Mesenchymal stem cell (in vitro differentiated cells and primary cell): ENCODE results near the gene ANAPC5.

Experiments
- DNase-seq: peaks from one replicate; pipeline ENCODE4 v3.0.0-alpha.2; 2013
- H2AFZ ChIP-seq: one replicate; pipeline ENCODE4 v1.6.1; 2013; ENCODE audit warnings: low read depth, mild to moderate bottlenecking, control low read depth, inconsistent platforms, low read length, moderate library complexity
- H2AK5ac ChIP-seq: 2 replicates; pipeline ENCODE4 v1.6.1; 2013; ENCODE audit warnings: low read length, moderate library complexity, mild to moderate bottlenecking, inconsistent platforms; ENCODE audit not compliant: severe bottlenecking
- H2BK120ac ChIP-seq: one replicate; pipeline ENCODE4 v1.6.1; 2013; ENCODE audit warnings: low read depth, mild to moderate bottlenecking, inconsistent platforms, low read length, moderate library complexity
- H2BK12ac ChIP-seq, 2 experiments: one replicate each; pipeline ENCODE4 v1.6.1; 2013; ENCODE audit warnings: inconsistent platforms in 2 of 2, low read length in 2 of 2, mild to moderate bottlenecking in 2 of 2, moderate library complexity in 2 of 2, control low read depth in 1 of 2
- H2BK15ac ChIP-seq: one replicate; pipeline ENCODE4 v1.6.1; 2013; ENCODE audit warnings: mild to moderate bottlenecking, low read depth, inconsistent platforms; ENCODE audit not compliant: poor library complexity, severe bottlenecking
- H2BK5ac ChIP-seq: 2 replicates; pipeline ENCODE4 v1.6.1; 2013; ENCODE audit warnings: low read depth, mild to moderate bottlenecking, low read length, control low read depth, inconsistent platforms; ENCODE audit not compliant: poor library complexity, severe bottlenecking
- H3K14ac ChIP-seq, 2 experiments: one replicate each; pipeline ENCODE4 v1.6.1; 2013; ENCODE audit warnings: inconsistent platforms in 2 of 2, low read length in 2 of 2, control low read depth in 1 of 2, mild to moderate bottlenecking in 1 of 2, moderate library complexity in 1 of 2
- H3K18ac ChIP-seq, 2 experiments: one replicate each; pipeline ENCODE4 v1.6.1; 2013; ENCODE audit warnings: inconsistent platforms in 2 of 2, low read length in 2 of 2, control low read depth in 1 of 2, low read depth in 1 of 2, mild to moderate bottlenecking in 1 of 2
- H3K23ac ChIP-seq, 2 experiments: one replicate each; pipeline ENCODE4 v1.6.1; 2013; ENCODE audit warnings: inconsistent platforms in 2 of 2, low read length in 2 of 2, mild to moderate bottlenecking in 2 of 2, moderate library complexity in 2 of 2, control low read depth in 1 of 2
- H3K27ac ChIP-seq: 2 replicates; pipeline ENCODE4 v1.5.1; 2013; ENCODE audit warnings: mild to moderate bottlenecking, moderate library complexity, low read length, control low read depth, inconsistent platforms; ENCODE audit not compliant: poor library complexity, severe bottlenecking
- H3K27me3 ChIP-seq, 2 experiments: 2 replicates each; pipeline versions ENCODE4 v1.6.1 to v1.7.0; 2013; ENCODE audit warnings: low read length in 2 of 2, mild to moderate bottlenecking in 2 of 2, moderate library complexity in 2 of 2, control low read depth in 1 of 2, inconsistent platforms in 1 of 2; ENCODE audit not compliant: control insufficient read depth in 1 of 2, insufficient read depth in 1 of 2
- H3K36me3 ChIP-seq, 2 experiments: 2 replicates each; pipeline versions ENCODE4 v1.6.1 to v1.7.0; 2013; ENCODE audit warnings: low read length in 2 of 2, control low read depth in 1 of 2, inconsistent platforms in 1 of 2, low read depth in 1 of 2, mild to moderate bottlenecking in 1 of 2; ENCODE audit not compliant: insufficient read depth in 2 of 2, control insufficient read depth in 1 of 2
- H3K4ac ChIP-seq, 2 experiments: one replicate each; pipeline ENCODE4 v1.6.1; 2013; ENCODE audit warnings: inconsistent platforms in 2 of 2, low read length in 2 of 2, mild to moderate bottlenecking in 2 of 2, moderate library complexity in 2 of 2, control low read depth in 1 of 2, low read depth in 1 of 2
- H3K4me1 ChIP-seq: 2 replicates; pipeline ENCODE4 v1.6.1; 2013; ENCODE audit warnings: low read depth, low read length, control low read depth; ENCODE audit not compliant: control insufficient read depth, insufficient read depth
- H3K4me2 ChIP-seq: 2 replicates; pipeline ENCODE4 v1.6.1; 2013; ENCODE audit warnings: low read length, mild to moderate bottlenecking, inconsistent platforms; ENCODE audit not compliant: poor library complexity, severe bottlenecking
- H3K4me3 ChIP-seq, 2 experiments: 2 replicates each; pipeline versions ENCODE4 v1.5.1 to v1.7.0; 2013; ENCODE audit warnings: low read length in 2 of 2, mild to moderate bottlenecking in 2 of 2, control low read depth in 1 of 2, low read depth in 1 of 2; ENCODE audit not compliant: insufficient read depth in 1 of 2
- H3K79me1 ChIP-seq: replicated peaks from 2 replicates; pipeline ENCODE4 v1.6.1; 2013; ENCODE audit warnings: mild to moderate bottlenecking, control low read depth, low read length, inconsistent platforms; ENCODE audit not compliant: poor library complexity, severe bottlenecking
- H3K9ac ChIP-seq: 2 replicates; pipeline ENCODE4 v1.7.0; 2013; ENCODE audit warnings: mild to moderate bottlenecking, low read length, moderate library complexity
- H3K9me3 ChIP-seq: 2 replicates; pipeline ENCODE4 v1.7.0; 2013; ENCODE audit warnings: mild to moderate bottlenecking, low read length; ENCODE audit not compliant: control insufficient read depth
- H4K8ac ChIP-seq: one replicate; pipeline ENCODE4 v1.6.1; 2013; ENCODE audit warnings: inconsistent platforms, mild to moderate bottlenecking, low read length, moderate library complexity
- H4K91ac ChIP-seq: one replicate; pipeline ENCODE4 v1.6.1; 2013; ENCODE audit warnings: mild to moderate bottlenecking, low read length, inconsistent platforms
- WGBS: methylation state at CpG from one replicate; pipeline ENCODE4 v1.1.7; 2013; ENCODE audit warnings: mixed read lengths; 5-methylcytosine and 5-hydroxymethylcytosine counted together

ANAPC5 gene

GRCh38 chr12:121295746-121296617 lies 56.2 kb downstream of the ANAPC5 start:
- peaks cover 0 to 6% of the 10 kb centered on the region in 2 experiments for H3K36me3 ChIP-seq
- peak overlapping the region in 1 of 2 experiments; percentile 9 for H3K23ac ChIP-seq
- no peak overlapping the region for H2BK5ac ChIP-seq
- peak overlapping the region; percentile 8 for H2AFZ ChIP-seq
- peaks cover 11% of the 10 kb centered on the region for H3K4me1 ChIP-seq
- H3K9me3 ChIP-seq = no peaks in the 10 kb centered on the region
- H2BK12ac ChIP-seq = no peak overlapping the region
- H3K4ac ChIP-seq = peak overlapping the region in 1 of 2 experiments; percentile 19
- H3K18ac ChIP-seq = peak overlapping the region; percentile 28 to 69
- peak overlapping the region; percentile 59 for H4K8ac ChIP-seq
- H3K4me3 ChIP-seq = peak overlapping the region; percentile 74 to 96
- no peak overlapping the region for H3K27ac ChIP-seq
- no peak overlapping the region for H2AK5ac ChIP-seq
- DNase-seq = peak; percentile 29
- peak overlapping the region; percentile 52 for H4K91ac ChIP-seq
- H3K4me2 ChIP-seq = peak overlapping the region; percentile 76
- no peak overlapping the region for H2BK15ac ChIP-seq
- no peaks in the 10 kb centered on the region for H3K27me3 ChIP-seq
- peak overlapping the region; percentile 58 for H2BK120ac ChIP-seq
- H3K79me1 ChIP-seq = peaks cover 24% of the 10 kb centered on the region
- H3K9ac ChIP-seq = peak overlapping the region; percentile 90
- H3K14ac ChIP-seq = peak overlapping the region in 1 of 2 experiments; percentile 58
- WGBS = under 1% methylated on average over 29 of the region's 55 CpGs

GRCh38 chr12:121295116-121295745 lies 57.0 kb downstream of the ANAPC5 start:
- H3K4me2 ChIP-seq = peak overlapping the region; percentile 76
- H3K27me3 ChIP-seq = no peaks in the 10 kb centered on the region
- peaks cover 11% of the 10 kb centered on the region for H3K4me1 ChIP-seq
- peak overlapping the region; percentile 74 to 96 for H3K4me3 ChIP-seq
- H3K9ac ChIP-seq = peak overlapping the region; percentile 90
- H3K79me1 ChIP-seq = peaks cover 24% of the 10 kb centered on the region
- H2BK5ac ChIP-seq = no peak overlapping the region
- H2BK120ac ChIP-seq = no peak overlapping the region
- H3K18ac ChIP-seq = no peak overlapping the region
- H3K14ac ChIP-seq = no peak overlapping the region
- no peak overlapping the region for H2AK5ac ChIP-seq
- H4K91ac ChIP-seq = no peak overlapping the region
- 3% methylated on average over 4 of the region's 7 CpGs for WGBS
- H3K4ac ChIP-seq = no peak overlapping the region
- no peak overlapping the region for H4K8ac ChIP-seq
- no peak overlapping the region for H3K27ac ChIP-seq
- H2BK15ac ChIP-seq = no peak overlapping the region
- no peak overlapping the region for H3K23ac ChIP-seq
- H3K36me3 ChIP-seq = peaks cover 0 to 10% of the 10 kb centered on the region in 2 experiments
- no peaks in the 10 kb centered on the region for H3K9me3 ChIP-seq
- H2BK12ac ChIP-seq = no peak overlapping the region
- peak; percentile 25 for DNase-seq
- no peak overlapping the region for H2AFZ ChIP-seq

GRCh38 chr12:121294151-121294889 lies 57.9 kb downstream of the ANAPC5 start:
- Histone ChIP-seq H3K4me2 (no peak overlapping the region), H2BK12ac (no peak overlapping the region), H3K4me1 (peaks cover 11% of the 10 kb centered on the region), H3K4me3 (no peak overlapping the region), H3K9me3 (no peaks in the 10 kb centered on the region), H2BK120ac (no peak overlapping the region), H2BK5ac (no peak overlapping the region), H3K4ac (no peak overlapping the region), H3K27me3 (no peaks in the 10 kb centered on the region), H3K79me1 (peaks cover 27% of the 10 kb centered on the region), H2BK15ac (no peak overlapping the region), H3K27ac (no peak overlapping the region), H4K8ac (no peak overlapping the region), H3K23ac (no peak overlapping the region), H3K14ac (no peak overlapping the region), H3K18ac (no peak overlapping the region), H3K36me3 (peaks cover 0 to 13% of the 10 kb centered on the region in 2 experiments), H3K9ac (no peak overlapping the region), H4K91ac (no peak overlapping the region), H2AFZ (no peak overlapping the region), H2AK5ac (no peak overlapping the region)
- WGBS = 93% methylated on average over 9 of the region's 10 CpGs
- DNase-seq = no peak

GRCh38 chr12:121293603-121294002 lies 58.6 kb downstream of the ANAPC5 start:
- Histone ChIP-seq H3K4ac (no peak overlapping the region), H2AFZ (no peak overlapping the region), H2BK5ac (no peak overlapping the region), H3K4me2 (no peak overlapping the region), H2BK15ac (no peak overlapping the region), H3K36me3 (peaks cover 0 to 13% of the 10 kb centered on the region in 2 experiments), H3K4me1 (peaks cover 11% of the 10 kb centered on the region), H3K79me1 (peaks cover 27% of the 10 kb centered on the region), H4K8ac (no peak overlapping the region), H3K9ac (no peak overlapping the region), H2BK120ac (no peak overlapping the region), H3K4me3 (no peak overlapping the region), H3K9me3 (no peaks in the 10 kb centered on the region), H2AK5ac (no peak overlapping the region), H3K23ac (no peak overlapping the region), H3K27ac (no peak overlapping the region), H3K14ac (no peak overlapping the region), H2BK12ac (no peak overlapping the region), H4K91ac (no peak overlapping the region), H3K27me3 (no peaks in the 10 kb centered on the region), H3K18ac (no peak overlapping the region)
- 89% methylated on average over 3 of the region's 4 CpGs for WGBS
- no peak for DNase-seq
